Activated effector memory CD4-positive, alpha-beta T cell treated with anti-CD3 and anti-CD28 coated beads, Interleukin-2, amount 50 U/mL, for 16 hours (primary cell): ENCODE data around the gene NUDT6.

Source experiments
- DNase-seq: peaks from one replicate; pipeline ENCODE4 v3.0.0-alpha.2; 2020

The NUDT6 gene

GRCh38 chr4:122912810-122913575 lies 9.4 kb downstream of the NUDT6 start:
- DNase-seq = no peak

GRCh38 chr4:122911588-122911987 lies 10.8 kb downstream of the NUDT6 start:
- DNase-seq = no peak

- no peak for DNase-seq
Observed at GRCh38 chr4:122909683-122910082, 12.7 kb downstream of the NUDT6 start.

GRCh38 chr4:122908223-122908622 lies 14.2 kb downstream of the NUDT6 start:
- no peak for DNase-seq

- DNase-seq = no peak
Observed at GRCh38 chr4:122906859-122907305, 15.5 kb downstream of the NUDT6 start.

GRCh38 chr4:122903766-122904288 lies 18.6 kb downstream of the NUDT6 start:
- no peak for DNase-seq

GRCh38 chr4:122901247-122902010 lies 21.0 kb downstream of the NUDT6 start:
- no peak for DNase-seq

- no peak for DNase-seq
Observed at GRCh38 chr4:122900314-122900713, 22.1 kb downstream of the NUDT6 start.

- no peak for DNase-seq
Observed at GRCh38 chr4:122899682-122900081, 22.7 kb downstream of the NUDT6 start.

GRCh38 chr4:122898370-122899150 lies 23.8 kb downstream of the NUDT6 start:
- DNase-seq = no peak

GRCh38 chr4:122896270-122896669 lies 26.1 kb downstream of the NUDT6 start:
- no peak for DNase-seq

GRCh38 chr4:122895336-122895995 lies 26.9 kb downstream of the NUDT6 start:
- no peak for DNase-seq

GRCh38 chr4:122894827-122895226 lies 27.6 kb downstream of the NUDT6 start:
- no peak for DNase-seq

GRCh38 chr4:122890147-122890795 lies 32.1 kb downstream of the NUDT6 start:
- no peak for DNase-seq

GRCh38 chr4:122889726-122890125 lies 32.7 kb downstream of the NUDT6 start:
- DNase-seq = no peak

GRCh38 chr4:122884499-122884898 lies 37.9 kb downstream of the NUDT6 start:
- DNase-seq = no peak

GRCh38 chr4:122882857-122883735 lies 39.3 kb downstream of the NUDT6 start:
- no peak for DNase-seq

- DNase-seq = no peak
Observed at GRCh38 chr4:122879001-122879400, 43.4 kb downstream of the NUDT6 start.

GRCh38 chr4:122876456-122876855 lies 45.9 kb downstream of the NUDT6 start:
- DNase-seq = no peak

GRCh38 chr4:122875949-122876348 lies 46.4 kb downstream of the NUDT6 start:
- no peak for DNase-seq
